ENCODE results near the gene ITGA8. TPM values are rescaled to one million over a fixed set of nuclear protein-coding genes. Genes with fewer than 3 reads are reported as not detected.

The ITGA8 gene
- total RNA-seq, 3 donors from 2014 or later (not counting 1 experiment from before 2014, with no cell fraction given): not detected

- DNase-seq (no peak), ATAC-seq (no peak)
- Mint-ChIP-seq H3K27me3 (ENCODE audit: low read depth in 2 of 2) (peaks cover 3 to 19% of the 10 kb centered on the region in 2 donors), H3K4me1 (no peaks in the 10 kb centered on the region), H3K36me3 (no peaks in the 10 kb centered on the region), H3K27ac (no peak overlapping the region), H3K4me3 (no peak overlapping the region), H3K9me3 (no peaks in the 10 kb centered on the region)
- H3K4me3 ChIP-seq (ENCODE audit: low read length): no peak overlapping the region
- TF ChIP-seq CTCF (IDR thresholded peaks at IDR 0.05): no peak
- no peaks in the 10 kb centered on the region for H3K36me3 ChIP-seq (ENCODE audit: control insufficient read depth, insufficient read depth, low read length)
- intact Hi-C loops (cut with micrococcal nuclease): no loop called here
- 87% methylated on average over 5 of the region's 5 CpGs for WGBS (ENCODE audit: insufficient coverage)
- H3K9me3 ChIP-seq (ENCODE audit: control insufficient read depth, insufficient read depth, low read length): no peaks in the 10 kb centered on the region
- no peaks in the 10 kb centered on the region for H3K27me3 ChIP-seq (ENCODE audit: control insufficient read depth, insufficient read depth, low read length)
- no peak overlapping the region for H3K27ac ChIP-seq (ENCODE audit: low read length)
- H3K4me1 ChIP-seq (ENCODE audit: control insufficient read depth, insufficient read depth, low read length): no peaks in the 10 kb centered on the region
These were observed 29.7 kb downstream of the ITGA8 start for GRCh38 chr10:15690031-15690430.

GRCh38 chr10:15684768-15685167 is 35.0 kb downstream of the ITGA8 start:
- 14% methylated on average over 4 of the region's 4 CpGs for WGBS (ENCODE audit: insufficient coverage)
- Mint-ChIP-seq H3K4me3 (no peak overlapping the region), H3K27ac (no peak overlapping the region), H3K36me3 (no peaks in the 10 kb centered on the region), H3K27me3 (ENCODE audit: low read depth in 2 of 2) (peaks cover 8 to 31% of the 10 kb centered on the region in 2 donors), H3K4me1 (no peaks in the 10 kb centered on the region), H3K9me3 (peaks cover 0 to 2% of the 10 kb centered on the region in 2 donors)
- Histone ChIP-seq H3K4me3 (ENCODE audit: low read length) (no peak overlapping the region), H3K27me3 (ENCODE audit: control insufficient read depth, insufficient read depth, low read length) (peaks cover 4% of the 10 kb centered on the region), H3K27ac (ENCODE audit: low read length) (no peak overlapping the region), H3K36me3 (ENCODE audit: control insufficient read depth, insufficient read depth, low read length) (no peaks in the 10 kb centered on the region), H3K4me1 (ENCODE audit: control insufficient read depth, insufficient read depth, low read length) (no peaks in the 10 kb centered on the region), H3K9me3 (ENCODE audit: control insufficient read depth, insufficient read depth, low read length) (no peaks in the 10 kb centered on the region)
- intact Hi-C loops (cut with micrococcal nuclease): no loop called here
- ATAC-seq (no peak), DNase-seq (no peak)
- TF ChIP-seq CTCF (IDR thresholded peaks at IDR 0.05): no peak

GRCh38 chr10:15681076-15681475 is 38.6 kb downstream of the ITGA8 start:
- no peaks in the 10 kb centered on the region for H3K4me1 Mint-ChIP-seq
- peaks cover 6 to 26% of the 10 kb centered on the region in 2 donors for H3K27me3 Mint-ChIP-seq (ENCODE audit: low read depth in 2 of 2)
- Histone ChIP-seq H3K9me3 (ENCODE audit: control insufficient read depth, insufficient read depth, low read length) (no peaks in the 10 kb centered on the region), H3K27ac (ENCODE audit: low read length) (no peak overlapping the region), H3K27me3 (ENCODE audit: control insufficient read depth, insufficient read depth, low read length) (peaks cover 4% of the 10 kb centered on the region), H3K36me3 (ENCODE audit: control insufficient read depth, insufficient read depth, low read length) (no peaks in the 10 kb centered on the region), H3K4me3 (ENCODE audit: low read length) (no peak overlapping the region), H3K4me1 (ENCODE audit: control insufficient read depth, insufficient read depth, low read length) (no peaks in the 10 kb centered on the region)
- no peak overlapping the region for H3K27ac Mint-ChIP-seq
- intact Hi-C loops (cut with micrococcal nuclease): no loop called here
- WGBS (ENCODE audit: insufficient coverage): 60% methylated on average over 4 of the region's 4 CpGs
- no peak overlapping the region for H3K4me3 Mint-ChIP-seq
- no peak for DNase-seq
- ATAC-seq: no peak
- H3K36me3 Mint-ChIP-seq: no peaks in the 10 kb centered on the region
- no peak for TF ChIP-seq CTCF (IDR thresholded peaks at IDR 0.05)
- peaks cover 0 to 2% of the 10 kb centered on the region in 2 donors for H3K9me3 Mint-ChIP-seq

- Mint-ChIP-seq H3K36me3 (no peaks in the 10 kb centered on the region), H3K9me3 (peaks cover 0 to 2% of the 10 kb centered on the region in 2 donors), H3K27ac (no peak overlapping the region), H3K4me1 (no peaks in the 10 kb centered on the region), H3K4me3 (no peak overlapping the region), H3K27me3 (ENCODE audit: low read depth in 2 of 2) (peaks cover 5 to 12% of the 10 kb centered on the region in 2 donors)
- TF ChIP-seq CTCF (IDR thresholded peaks at IDR 0.05): no peak
- Histone ChIP-seq H3K4me3 (ENCODE audit: low read length) (no peak overlapping the region), H3K27me3 (ENCODE audit: control insufficient read depth, insufficient read depth, low read length) (no peaks in the 10 kb centered on the region), H3K36me3 (ENCODE audit: control insufficient read depth, insufficient read depth, low read length) (no peaks in the 10 kb centered on the region), H3K4me1 (ENCODE audit: control insufficient read depth, insufficient read depth, low read length) (no peaks in the 10 kb centered on the region), H3K27ac (ENCODE audit: low read length) (no peak overlapping the region), H3K9me3 (ENCODE audit: control insufficient read depth, insufficient read depth, low read length) (no peaks in the 10 kb centered on the region)
- intact Hi-C loops (cut with micrococcal nuclease): no loop called here
- WGBS (ENCODE audit: insufficient coverage): 86% methylated on average over 1 of the region's 3 CpGs
- ATAC-seq: no peak
- no peak for DNase-seq
These were observed 40.9 kb downstream of the ITGA8 start for GRCh38 chr10:15678851-15679250.
